ENCODE data around the gene LARGE2.

Gene LARGE2

DNA sequence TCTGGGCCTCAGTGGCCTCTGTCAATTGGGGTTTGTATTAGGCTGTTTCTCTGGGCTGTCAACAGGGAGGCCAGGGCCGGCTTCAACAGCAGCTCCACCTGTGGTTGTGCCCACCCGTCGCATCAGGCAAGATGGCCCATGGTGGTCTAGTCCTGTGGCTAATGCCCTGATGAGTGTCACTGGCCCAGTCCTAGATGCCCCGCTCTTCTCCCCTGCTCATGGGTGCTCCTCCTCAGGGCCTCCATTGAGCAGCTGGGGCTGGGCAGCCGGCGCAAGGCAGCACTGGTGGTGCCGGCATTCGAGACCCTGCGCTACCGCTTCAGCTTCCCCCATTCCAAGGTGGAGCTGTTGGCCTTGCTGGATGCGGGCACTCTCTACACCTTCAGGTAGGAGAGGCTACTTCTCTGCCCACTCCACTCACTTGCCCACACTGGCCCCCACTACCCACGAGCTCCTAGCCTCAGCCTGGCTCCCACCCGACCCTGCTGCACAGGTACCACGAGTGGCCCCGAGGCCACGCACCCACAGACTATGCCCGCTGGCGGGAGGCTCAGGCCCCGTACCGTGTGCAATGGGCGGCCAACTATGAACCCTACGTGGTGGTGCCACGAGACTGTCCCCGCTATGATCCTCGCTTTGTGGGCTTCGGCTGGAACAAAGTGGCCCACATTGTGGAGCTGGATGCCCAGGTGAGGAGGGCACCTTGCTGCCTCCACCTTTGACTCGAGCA, 5.4 kb downstream of the LARGE2 start:
- no peak for DNase-seq (ENCODE audit: low read depth, low spot score)
- H3K27ac ChIP-seq, result peak overlapping the region; percentile 93

DNA sequence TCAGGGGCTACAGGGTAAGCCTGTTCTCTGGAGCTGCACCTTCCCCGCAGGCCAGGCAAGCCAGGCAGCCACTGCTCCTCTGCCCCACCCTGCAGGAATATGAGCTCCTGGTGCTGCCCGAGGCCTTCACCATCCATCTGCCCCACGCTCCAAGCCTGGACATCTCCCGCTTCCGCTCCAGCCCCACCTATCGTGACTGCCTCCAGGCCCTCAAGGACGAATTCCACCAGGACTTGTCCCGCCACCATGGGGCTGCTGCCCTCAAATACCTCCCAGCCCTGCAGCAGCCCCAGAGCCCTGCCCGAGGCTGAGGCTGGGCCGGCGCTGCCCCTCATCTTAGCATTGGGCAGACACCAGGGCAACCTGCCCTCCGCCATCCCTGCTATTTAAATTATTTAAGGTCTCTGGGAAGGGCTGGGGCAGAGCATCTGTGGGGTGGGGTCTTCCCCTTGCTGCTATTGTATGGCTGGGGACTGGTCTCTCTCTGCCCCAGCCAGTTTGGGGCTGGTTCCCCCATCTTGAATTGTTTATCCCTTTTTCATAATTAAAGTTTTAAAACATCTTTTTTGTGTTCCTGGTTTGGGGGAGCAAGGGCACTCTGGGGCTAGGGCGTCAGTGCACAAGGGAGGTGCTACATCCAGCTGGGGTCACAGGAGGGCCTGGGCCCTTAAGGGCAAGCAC, 6.2 kb downstream of the LARGE2 start:
- H3K27ac ChIP-seq, result peak overlapping the region; percentile 93
- no peak for DNase-seq (ENCODE audit: low read depth, low spot score)

DNA sequence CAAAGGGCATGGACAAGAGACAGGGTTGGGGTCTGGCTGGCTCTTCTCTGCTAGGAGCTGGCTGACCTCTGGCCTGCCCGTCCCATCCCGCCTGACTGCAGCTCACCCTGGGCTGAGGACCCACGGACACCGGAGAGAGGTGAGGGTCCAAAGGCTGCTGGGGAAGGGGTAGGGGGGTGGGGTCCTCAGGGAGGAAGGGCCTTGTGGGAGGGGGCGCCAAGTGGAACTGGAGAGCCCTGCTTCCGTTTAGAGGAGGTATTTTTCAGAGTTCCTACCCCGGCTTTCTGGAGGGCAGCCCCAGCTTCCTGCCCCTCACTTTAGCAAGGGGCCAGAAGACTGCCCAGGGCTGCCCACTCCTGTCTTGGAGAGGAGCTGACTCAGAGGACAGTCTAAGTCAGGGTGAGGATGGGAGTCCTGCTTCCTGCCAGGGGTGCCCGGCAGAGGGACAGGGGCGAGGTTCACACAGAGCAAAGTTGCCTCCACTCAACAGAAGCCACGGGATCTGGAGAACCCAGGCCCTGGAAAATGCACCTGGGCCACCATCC, 7.1 kb downstream of the LARGE2 start:
- H3K27ac ChIP-seq, result peak overlapping the region; percentile 93
- no peak for DNase-seq (ENCODE audit: low read depth, low spot score)

DNA sequence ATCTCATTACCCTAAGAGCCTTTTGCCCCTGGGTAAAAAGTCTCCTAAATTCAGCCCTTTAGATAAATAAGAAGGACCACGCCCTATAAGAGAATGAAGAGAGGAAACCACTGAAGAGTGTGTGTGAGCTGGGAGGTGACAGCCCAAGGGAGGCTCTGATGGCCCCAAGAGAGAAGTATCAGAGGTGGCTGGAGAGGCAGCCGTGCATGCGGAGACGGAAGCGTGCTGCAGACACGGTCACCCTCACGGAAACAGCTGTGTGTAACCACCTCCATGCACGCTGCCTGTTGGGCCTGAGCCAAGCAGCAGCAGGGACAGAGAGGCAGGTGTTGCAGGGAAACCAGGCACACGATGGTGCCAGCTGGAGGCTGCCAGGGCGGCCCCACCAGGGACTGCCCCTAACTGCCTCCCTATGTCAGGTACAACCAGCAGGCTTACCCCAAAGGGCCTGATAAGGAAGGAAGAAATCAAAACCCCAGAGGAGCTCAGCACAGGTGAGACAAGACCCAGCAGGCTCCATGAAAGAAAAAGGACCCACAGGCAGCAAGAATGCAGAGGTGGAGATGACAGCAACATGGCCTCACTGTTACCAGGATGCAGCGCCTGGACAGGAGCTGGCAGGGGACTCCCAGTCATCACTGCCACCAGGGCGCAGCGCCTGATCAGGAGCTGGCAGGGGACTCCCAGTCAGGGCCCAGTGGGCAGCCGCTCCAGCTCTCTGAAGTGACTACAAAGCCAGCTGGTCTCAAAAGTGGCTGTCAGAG, 7.8 kb downstream of the LARGE2 start:
- H3K27ac ChIP-seq, result peak overlapping the region; percentile 93
- no peak for DNase-seq (ENCODE audit: low read depth, low spot score)

DNA sequence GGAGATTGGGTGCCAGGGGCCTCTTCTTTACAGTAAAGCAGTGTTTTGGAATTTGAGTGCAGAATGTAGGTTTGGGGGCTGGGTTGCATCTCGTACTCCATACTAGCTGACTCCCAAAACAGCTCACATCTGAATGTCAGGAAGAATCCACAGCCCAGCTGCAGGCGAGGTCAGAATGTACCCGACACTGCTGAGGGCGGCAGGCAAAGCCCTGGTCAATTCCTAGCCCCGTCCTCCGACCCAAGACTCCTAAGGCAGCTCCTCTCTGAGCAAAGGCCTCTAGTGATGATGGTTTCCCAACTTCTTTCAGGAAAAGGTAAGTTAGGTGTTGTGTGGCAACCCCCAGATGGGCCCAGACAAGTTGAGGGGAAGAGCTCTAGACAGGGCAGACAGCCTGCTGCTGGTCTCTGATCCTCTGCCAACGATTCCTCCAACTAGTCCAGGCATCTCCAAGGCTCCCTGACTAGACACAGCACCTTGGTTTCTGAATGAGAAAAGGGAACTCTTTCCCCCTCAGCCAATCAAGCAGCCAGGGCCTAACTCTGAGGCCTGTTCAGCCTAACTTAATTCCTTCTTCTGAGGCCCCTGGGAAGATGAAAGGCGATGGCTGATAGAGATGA, 8.6 kb downstream of the LARGE2 start:
- H3K27ac ChIP-seq, result peak overlapping the region; percentile 93

DNA sequence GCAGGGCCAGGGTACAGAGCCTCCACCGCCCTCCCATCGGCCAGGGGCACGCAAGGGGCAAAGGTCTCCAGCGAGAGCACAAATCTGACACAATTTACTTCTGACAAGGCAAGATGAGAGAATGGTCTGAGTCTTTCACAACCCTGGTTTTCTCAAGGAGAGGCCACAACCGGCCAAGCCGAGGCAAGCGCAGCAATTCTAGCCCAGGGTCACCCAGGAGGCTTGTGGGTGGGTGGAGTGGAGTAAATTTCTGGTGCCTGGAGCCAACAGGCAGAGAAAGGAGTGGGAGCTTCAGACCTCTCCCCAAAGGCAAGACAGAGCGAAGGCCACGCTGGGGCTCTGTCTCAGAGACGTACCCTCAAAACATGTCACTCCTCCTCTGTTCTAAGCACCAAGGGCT, 9.3 kb downstream of the LARGE2 start:
- H3K27ac ChIP-seq, result peak overlapping the region; percentile 93
- DNase-seq (ENCODE audit: low read depth, low spot score), result no peak

More for the DNA sequence above, 8.6 kb downstream of the LARGE2 start:
- DNase-seq (ENCODE audit: low read depth, low spot score), result peak; percentile 82

DNA sequence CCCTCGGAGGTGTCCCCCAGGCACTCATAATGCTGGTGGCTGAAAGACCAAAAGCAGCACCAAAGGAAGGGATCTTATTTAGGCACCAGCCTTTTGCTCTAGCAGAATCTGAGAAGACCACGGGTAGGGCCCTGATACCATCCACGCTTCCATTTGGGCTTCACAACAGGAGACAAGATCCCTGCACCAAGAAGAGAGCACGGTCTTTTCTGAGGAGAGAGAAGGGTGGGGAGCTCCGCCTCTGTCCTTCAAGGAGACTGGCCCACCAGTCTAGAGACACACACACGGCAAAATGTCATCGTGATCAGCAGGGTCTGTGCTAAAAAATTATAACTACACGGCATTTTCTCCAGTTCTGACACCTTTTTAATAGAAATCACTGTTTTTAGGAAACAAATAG, 9.8 kb downstream of the LARGE2 start:
- peak overlapping the region; percentile 93 for H3K27ac ChIP-seq
- no peak for DNase-seq (ENCODE audit: low read depth, low spot score)

DNA sequence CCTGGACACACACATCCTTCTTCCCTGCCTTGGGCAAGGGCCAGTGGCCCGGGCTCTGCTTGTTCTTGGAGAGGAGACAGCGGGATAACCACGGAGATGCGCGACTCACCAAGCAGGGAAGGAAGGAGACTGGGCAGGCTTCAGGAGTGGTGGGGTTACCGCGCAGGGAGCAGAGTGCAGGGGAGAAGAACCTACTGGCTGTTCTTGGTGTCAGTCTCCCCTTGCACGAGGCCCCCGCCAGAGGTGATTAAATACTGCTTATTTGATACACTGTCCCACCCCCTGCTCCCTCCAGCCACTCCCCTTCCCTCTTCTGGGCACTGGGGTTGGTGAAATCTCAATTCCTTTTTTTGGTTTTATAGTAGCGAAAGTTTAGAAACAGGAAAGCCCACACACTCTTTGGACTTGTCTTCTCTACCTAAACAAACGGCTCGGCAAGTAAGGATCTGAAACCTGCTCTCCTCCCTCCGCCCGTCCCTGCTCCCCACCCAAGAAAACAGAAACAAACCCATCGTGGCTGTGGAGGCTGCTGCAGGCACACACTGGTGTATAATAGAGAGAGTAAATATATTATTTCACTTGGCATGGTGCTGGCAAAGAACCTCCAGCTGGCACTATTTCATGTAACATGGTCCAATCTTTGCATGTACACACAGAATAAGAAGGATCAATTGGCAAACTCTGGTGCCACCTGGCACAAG, 10.8 kb downstream of the LARGE2 start:
- no peak for DNase-seq (ENCODE audit: low read depth, low spot score)
- H3K27ac ChIP-seq, result peak overlapping the region; percentile 93

DNA sequence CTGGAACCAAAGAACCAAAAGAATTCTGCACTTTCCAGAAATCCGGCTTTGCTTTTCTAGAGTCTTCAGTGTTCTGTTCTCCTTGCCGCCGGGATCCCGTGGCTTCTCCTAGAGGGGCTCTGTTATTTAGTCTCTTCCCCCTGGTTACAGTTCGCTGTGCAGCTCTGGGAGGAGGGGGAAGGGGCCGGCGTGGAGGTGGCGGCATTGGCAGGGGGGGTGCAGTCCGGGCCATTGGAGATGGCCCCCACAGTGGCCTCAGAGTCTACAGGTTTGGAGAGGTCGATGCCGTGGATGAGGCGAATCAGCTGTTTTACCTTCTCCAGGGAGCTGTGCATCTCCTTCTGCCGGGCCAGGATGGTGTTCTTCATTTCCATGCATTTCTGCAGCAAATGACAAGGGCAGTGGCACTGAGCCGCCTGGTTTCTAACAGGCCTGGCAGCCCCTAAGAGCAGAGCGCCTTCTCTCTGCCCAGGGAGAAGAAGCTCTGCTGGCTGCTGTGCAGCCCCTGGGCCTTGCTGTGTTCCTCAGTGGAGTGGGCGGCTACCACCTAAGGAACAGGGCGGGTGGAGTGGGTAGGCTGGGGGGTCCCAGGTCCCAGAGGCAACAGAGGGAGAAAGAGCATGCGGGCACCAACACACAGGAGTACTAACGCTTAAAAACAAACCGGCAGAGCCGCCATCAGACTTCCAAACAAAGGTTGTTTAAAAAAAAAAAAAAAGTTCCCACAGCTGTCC, 11.6 kb downstream of the LARGE2 start:
- H3K27ac ChIP-seq, result peak overlapping the region; percentile 42
- no peak for DNase-seq (ENCODE audit: low read depth, low spot score)

DNA sequence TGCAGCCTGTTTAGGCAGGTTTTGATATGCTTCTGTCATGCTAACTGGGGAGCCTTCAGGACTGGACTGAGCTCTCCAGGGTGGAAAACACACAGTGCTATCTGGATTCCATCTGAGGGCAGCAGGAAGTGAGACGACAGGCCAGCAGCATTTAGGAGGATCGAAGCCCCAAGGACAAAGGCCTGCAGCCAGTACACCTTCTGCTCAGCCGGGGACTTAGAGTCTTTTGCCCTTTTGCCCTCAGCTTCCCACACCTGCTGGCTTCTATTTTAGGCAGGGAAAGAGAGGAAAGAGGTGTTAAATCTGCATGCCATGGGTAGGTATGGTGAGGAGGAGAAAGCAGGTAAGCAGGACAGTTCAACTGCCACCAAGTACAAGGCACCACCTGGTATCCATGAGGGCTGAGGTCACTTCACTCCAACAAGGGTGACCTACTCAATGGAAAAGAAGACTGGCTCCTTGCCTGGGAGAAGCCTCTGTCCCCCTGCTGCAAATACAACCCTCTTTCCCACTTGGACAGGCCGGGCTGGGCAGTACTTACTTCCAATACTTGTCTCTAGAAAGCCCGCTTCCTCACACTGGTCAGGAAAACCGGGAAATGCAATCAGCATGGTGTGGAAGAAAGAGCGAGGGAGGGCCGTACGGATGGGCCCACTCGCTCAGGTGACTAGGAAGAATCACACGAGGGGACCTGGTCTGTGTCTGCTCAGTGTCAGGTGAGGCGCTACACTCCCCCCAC, 12.3 kb downstream of the LARGE2 start:
- H3K27ac ChIP-seq, result peak overlapping the region; percentile 42
- peak; percentile 34 for DNase-seq (ENCODE audit: low read depth, low spot score)

DNA sequence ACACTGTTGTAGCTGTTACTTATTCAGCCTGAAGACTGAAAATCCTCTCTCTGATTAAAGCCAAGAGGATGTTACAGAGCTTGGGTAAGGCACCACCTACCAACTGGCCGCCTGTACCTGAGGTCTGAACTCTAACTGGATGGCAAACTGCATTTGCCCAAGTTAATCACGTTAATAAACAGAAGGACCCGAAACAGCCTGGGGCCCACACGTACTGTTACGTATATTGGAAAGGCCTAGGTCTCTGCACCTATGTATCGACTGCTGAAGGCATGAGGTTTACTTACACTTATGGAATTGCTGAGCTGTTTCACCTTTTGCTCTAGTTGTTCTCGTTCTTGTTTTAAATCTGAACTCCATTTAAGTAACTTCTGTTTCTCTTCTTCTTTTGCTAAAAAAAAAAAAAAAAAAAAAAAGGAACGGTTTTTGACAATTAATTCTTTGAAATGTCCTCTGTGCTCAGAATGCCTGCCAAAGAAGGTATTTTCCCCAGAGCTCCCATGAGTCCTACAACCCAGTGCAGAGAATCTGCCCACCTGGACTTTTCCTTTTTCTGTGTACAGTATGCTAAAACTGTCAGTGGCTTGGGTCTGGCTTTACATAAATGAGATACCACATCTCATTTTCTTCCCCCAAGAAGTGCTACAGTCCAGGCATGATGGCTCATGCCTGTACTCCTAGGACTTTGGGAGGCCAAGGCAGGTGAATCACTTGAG, 13.1 kb downstream of the LARGE2 start:
- DNase-seq (ENCODE audit: low read depth, low spot score), result no peak
- peak overlapping the region; percentile 42 for H3K27ac ChIP-seq

DNA sequence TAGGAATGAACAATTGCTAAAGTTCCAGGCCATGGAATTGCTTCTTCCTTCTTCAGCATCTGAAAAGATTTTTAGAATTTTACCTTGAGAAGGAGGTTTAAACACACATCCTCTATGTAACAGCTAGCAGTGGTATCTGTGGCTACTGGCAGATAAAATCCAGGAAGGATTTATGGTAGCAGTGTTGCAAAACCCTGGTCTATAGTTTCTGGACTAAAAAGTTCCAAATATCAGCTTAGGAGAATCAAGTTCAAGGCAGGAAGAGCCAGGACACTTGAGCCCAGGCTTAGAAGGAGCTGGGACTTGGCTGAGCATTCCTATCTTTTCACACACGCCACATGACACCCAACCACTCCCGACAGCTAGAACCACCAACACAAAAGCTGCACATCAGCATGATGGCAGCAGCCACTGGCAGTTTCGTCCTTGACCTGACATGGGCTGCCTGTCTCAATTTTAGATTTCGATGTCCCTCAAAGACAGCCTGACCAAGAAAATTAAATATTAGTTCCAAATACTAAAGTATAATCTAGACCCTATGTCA, 14.1 kb downstream of the LARGE2 start:
- peak overlapping the region; percentile 19 for H3K27ac ChIP-seq
- no peak for DNase-seq (ENCODE audit: low read depth, low spot score)

DNA sequence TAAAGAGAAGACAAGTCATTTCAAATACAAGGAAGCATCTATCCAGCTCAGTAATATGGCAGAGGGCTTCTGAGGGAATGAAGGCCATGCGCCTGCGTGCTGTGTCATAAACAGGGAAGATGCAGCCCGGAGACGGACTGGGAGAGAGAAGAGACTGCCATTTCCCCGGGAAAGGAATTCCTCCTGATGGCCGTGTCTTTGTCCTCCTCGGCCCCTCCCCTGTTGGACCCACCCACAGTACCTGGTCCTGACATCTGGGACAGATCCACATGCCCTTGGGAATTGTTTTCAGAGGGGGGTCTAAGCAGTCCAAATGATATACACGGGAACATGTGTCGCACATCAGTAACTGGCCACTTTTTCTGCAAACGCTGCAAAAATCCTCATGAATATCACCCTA, 15.5 kb downstream of the LARGE2 start:
- no peak for DNase-seq (ENCODE audit: low read depth, low spot score)
- H3K27ac ChIP-seq, result no peak overlapping the region

DNA sequence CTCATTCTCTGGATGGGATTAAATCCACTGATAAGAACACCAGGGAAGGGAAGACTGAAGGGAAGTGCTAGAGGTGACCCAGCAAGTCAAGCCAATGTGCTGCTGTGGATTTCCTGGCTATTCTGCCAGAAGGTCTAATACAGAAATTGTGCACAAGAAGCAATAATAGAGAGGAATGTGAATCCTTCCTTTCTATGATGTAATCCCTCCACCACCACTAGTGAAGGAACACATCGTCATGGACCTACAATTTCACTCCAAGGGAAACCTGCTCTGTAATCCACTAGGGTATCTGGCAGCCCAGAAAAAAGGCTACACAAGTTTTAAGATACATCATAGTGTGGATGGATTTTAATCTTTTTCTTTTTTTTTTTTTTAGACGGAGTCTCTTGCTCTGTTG, 17.4 kb downstream of the LARGE2 start:
- no peak for DNase-seq (ENCODE audit: low read depth, low spot score)
- no peak overlapping the region for H3K27ac ChIP-seq

DNA sequence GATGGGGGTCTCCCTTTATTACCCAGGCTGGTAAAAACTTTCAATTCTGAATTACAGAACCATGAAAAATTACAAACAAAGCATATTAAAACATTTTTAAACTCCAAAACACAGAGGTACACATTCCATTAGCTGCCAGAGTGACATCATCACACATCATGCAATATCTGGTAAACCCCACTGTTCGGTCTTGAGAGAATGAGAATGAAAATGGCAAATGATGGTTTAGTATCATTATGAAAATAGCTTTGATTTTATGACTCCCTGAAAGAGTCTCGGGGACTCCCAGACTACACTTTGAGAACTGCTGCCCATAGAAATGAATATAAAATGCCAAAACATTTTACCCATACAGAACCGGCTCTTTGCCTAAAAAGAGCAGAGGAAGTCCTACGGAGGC, 18.8 kb downstream of the LARGE2 start:
- H3K27ac ChIP-seq, result no peak overlapping the region
- DNase-seq (ENCODE audit: low read depth, low spot score), result no peak

DNA sequence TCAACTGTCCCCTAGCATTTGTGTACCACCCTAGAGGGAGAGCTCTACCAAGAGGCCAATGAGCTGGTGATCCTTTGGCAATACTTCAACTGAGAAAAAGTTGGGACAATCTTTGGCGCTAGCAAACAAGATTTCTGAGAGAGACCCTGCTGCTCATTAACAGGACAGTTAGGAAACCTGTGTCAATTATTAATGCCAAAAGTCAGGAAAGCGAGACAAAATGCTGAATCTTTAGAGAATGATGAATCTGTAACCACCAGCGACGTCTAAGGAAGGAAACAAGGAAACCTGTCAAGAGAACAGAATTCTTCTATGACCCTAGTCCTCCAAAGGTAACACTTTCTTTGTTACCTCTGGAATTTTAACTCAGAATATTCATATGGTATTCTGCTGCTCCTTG, 19.9 kb downstream of the LARGE2 start:
- DNase-seq (ENCODE audit: low read depth, low spot score), result no peak
- no peak overlapping the region for H3K27ac ChIP-seq

DNA sequence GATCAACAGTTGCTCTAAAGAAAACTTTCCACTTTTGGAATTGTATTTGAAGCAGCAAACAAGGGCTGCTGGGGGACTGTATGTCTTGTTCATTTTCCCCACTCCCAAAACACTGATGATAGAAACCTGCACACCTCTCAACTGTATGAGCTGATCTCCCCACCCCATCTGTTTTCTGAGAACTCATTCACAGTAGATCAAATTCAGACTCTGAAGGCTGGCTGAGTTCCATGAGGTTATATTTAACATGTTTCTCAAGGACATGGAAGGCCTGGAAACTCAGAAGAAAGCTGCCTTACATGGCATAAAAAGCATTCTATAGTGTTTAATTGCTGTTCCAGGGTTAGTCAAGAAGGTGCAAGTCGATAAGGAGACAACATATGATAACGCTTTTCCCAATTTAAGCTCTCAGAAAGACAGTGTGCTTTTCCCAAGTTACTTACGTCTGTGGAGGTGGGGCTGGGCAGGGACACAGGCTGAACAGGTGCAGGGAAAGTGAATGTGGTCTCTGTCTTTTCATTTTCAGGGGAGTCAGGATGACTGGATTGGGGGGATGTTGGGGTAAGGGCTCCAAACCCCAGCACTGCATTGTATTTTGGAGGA, 23.0 kb downstream of the LARGE2 start:
- no peak for DNase-seq (ENCODE audit: low read depth, low spot score)
- H3K27ac ChIP-seq, result no peak overlapping the region

Data from epithelial cell of prostate (primary cell).